Tibial nerve (tissue), 4 donors: Measurements from ENCODE around the gene TINCR. TPM values are rescaled to one million over a fixed set of nuclear protein-coding genes. Genes with fewer than 3 reads are reported as not detected.

Experiments
- DNase-seq, 2 donors: peaks; one replicate each; pipeline ENCODE4 v3.0.0-alpha.2; 2019; ENCODE audit warnings: low spot score in 2 of 2
- H3K27ac ChIP-seq, 4 donors: fragments of 200-600 bp; sonication (generic) in 3 of 4; one replicate each; pipeline ENCODE4 v1.5.1; 2017 to 2019; ENCODE audit warnings: mild to moderate bottlenecking in 1 of 4
- H3K27me3 ChIP-seq, 2 donors: fragments of 200-600 bp; sonication (generic) in 1 of 2; one replicate each; pipeline versions ENCODE4 v1.5.1 to v1.6.0; 2017 to 2019
- H3K36me3 ChIP-seq, 3 donors: fragments of 200-600 bp; sonication (generic); one replicate each; pipeline ENCODE4 v1.5.1; 2018 to 2019
- H3K4me1 ChIP-seq, 4 donors: fragments of 200-600 bp; sonication (generic) in 3 of 4; one replicate each; pipeline ENCODE4 v1.5.1; 2017 to 2019
- H3K4me3 ChIP-seq, 4 donors: fragments of 200-600 bp; sonication (generic) in 3 of 4; one replicate each; pipeline ENCODE4 v1.5.1; 2017 to 2019; ENCODE audit warnings: mild to moderate bottlenecking in 1 of 4, moderate library complexity in 1 of 4
- H3K9me3 ChIP-seq, 4 donors: fragments of 200-600 bp; sonication (generic) in 3 of 4; one replicate each; pipeline ENCODE4 v1.5.1; 2017 to 2019
- EP300 ChIP-seq, 2 donors: sonication (generic); formaldehyde crosslinking; IDR thresholded peaks; one replicate each; pipeline ENCODE4 v1.6.1; 2017; ENCODE audit warnings: antibody characterized with exemption in 2 of 2, mild to moderate bottlenecking in 1 of 2
- POLR2A ChIP-seq, 2 donors: fragments of 450-650 bp; IDR thresholded peaks; one replicate each; pipeline ENCODE4 v1.6.1; 2017; ENCODE audit warnings: antibody characterized with exemption in 2 of 2, mild to moderate bottlenecking in 2 of 2, moderate library complexity in 2 of 2
- WGBS, 2 donors: methylation state at CpG; one replicate each; pipeline ENCODE4 v1.1.5; 2018; 5-methylcytosine and 5-hydroxymethylcytosine counted together
- total RNA-seq, 4 donors: library from RNA; depleted of rRNA; stranded (reverse); fragments of >200 nt; gene quantifications; one replicate each; pipeline ENCODE4 v1.1.0, GENCODE V29; 2016
- TF ChIP-seq, protein P1 (sequence below), 5 experiments: fragments of 200-600 bp in 3 of 5; fragments of 450-650 bp in 2 of 5; sonication (generic) in 3 of 5; IDR thresholded peaks; one replicate each; pipeline ENCODE4 v1.5.1; 2016 to 2019; ENCODE audit warnings: antibody characterized with exemption in 5 of 5, mild to moderate bottlenecking in 3 of 5, moderate library complexity in 2 of 5

Gene TINCR
- total RNA-seq, 4 donors from 2014 or later = 0.30 to 13.9 (median 5.1) TPM

DNA sequence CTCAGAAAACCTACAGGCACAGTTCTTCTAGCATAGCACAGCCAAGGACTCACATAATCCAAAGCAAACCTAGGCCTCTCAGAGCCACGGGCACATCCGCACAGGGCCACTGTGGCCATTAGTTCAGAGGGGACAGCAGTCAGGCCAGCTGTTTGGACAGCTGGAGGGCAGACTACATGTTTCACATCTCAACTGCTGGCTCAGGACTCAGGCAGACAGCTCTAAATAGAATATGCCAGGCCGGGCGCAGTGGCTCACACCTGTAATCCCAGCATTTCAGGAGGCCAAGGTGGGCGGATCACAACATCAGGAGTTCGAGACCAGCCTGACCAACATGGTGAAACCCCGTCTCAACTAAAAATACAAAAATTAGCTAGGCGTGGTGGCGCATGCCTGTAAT is 28.0 kb upstream of the TINCR start:
- no peak for DNase-seq
- H3K4me3 ChIP-seq = no peak overlapping the region
- H3K27me3 ChIP-seq = no peaks in the 10 kb centered on the region
- no peak overlapping the region for H3K27ac ChIP-seq
- TF ChIP-seq POLR2A (IDR thresholded peaks at IDR 0.05) = no peak
- TF ChIP-seq, protein P1, sequence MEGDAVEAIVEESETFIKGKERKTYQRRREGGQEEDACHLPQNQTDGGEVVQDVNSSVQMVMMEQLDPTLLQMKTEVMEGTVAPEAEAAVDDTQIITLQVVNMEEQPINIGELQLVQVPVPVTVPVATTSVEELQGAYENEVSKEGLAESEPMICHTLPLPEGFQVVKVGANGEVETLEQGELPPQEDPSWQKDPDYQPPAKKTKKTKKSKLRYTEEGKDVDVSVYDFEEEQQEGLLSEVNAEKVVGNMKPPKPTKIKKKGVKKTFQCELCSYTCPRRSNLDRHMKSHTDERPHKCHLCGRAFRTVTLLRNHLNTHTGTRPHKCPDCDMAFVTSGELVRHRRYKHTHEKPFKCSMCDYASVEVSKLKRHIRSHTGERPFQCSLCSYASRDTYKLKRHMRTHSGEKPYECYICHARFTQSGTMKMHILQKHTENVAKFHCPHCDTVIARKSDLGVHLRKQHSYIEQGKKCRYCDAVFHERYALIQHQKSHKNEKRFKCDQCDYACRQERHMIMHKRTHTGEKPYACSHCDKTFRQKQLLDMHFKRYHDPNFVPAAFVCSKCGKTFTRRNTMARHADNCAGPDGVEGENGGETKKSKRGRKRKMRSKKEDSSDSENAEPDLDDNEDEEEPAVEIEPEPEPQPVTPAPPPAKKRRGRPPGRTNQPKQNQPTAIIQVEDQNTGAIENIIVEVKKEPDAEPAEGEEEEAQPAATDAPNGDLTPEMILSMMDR (IDR thresholded peaks at IDR 0.05) = no peak
- TF ChIP-seq EP300 (IDR thresholded peaks at IDR 0.05) = no peak
- no peaks in the 10 kb centered on the region for H3K4me1 ChIP-seq
- peaks cover 24 to 99% (median 76%) of the 10 kb centered on the region in 3 donors for H3K36me3 ChIP-seq
- no peaks in the 10 kb centered on the region for H3K9me3 ChIP-seq
- 89 to 96% methylated on average over 8 to 9 of the region's 9 CpGs for WGBS, 2 donors

GRCh38 chr19:5595129-5595528 is 27.4 kb upstream of the TINCR start:
- WGBS, 2 donors = 90% methylated on average over 14 to 18 of the region's 18 CpGs
- Histone ChIP-seq H3K36me3 (peaks cover 24 to 99% (median 82%) of the 10 kb centered on the region in 3 donors), H3K27me3 (no peaks in the 10 kb centered on the region), H3K4me3 (no peak overlapping the region), H3K27ac (no peak overlapping the region), H3K4me1 (no peaks in the 10 kb centered on the region), H3K9me3 (no peaks in the 10 kb centered on the region)
- no peak for DNase-seq
- TF ChIP-seq POLR2A (IDR thresholded peaks at IDR 0.05) (no peak), EP300 (IDR thresholded peaks at IDR 0.05) (no peak)
- TF ChIP-seq, protein P1 (IDR thresholded peaks at IDR 0.05) = no peak

DNA sequence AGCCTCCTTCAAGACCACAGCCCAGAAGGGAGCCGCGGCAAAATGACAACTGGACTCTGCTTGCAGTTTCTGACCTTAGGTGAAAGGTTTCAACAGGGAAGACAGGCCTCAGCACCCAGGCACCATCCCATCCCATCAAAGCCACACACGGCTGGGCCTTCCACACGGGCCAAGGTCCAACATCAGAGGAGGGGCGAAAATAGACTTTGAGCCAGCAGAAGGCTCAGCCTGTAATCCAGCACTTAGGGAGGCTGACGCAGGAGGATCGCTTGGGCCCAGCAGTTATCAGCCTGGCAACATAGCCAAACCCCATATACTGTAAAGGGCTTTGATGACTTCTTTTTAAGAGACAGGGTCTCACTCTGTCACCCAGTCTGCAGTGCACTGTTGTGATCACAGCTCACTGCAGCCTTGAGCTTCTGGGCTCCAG is 26.8 kb upstream of the TINCR start:
- H3K4me3 ChIP-seq = no peak overlapping the region
- 95 to 100% methylated on average over 4 to 7 of the region's 7 CpGs for WGBS, 2 donors
- H3K27me3 ChIP-seq = no peaks in the 10 kb centered on the region
- TF ChIP-seq POLR2A (IDR thresholded peaks at IDR 0.05) = no peak
- TF ChIP-seq, protein P1 (IDR thresholded peaks at IDR 0.05) = no peak
- no peak for TF ChIP-seq EP300 (IDR thresholded peaks at IDR 0.05)
- H3K4me1 ChIP-seq = no peaks in the 10 kb centered on the region
- H3K36me3 ChIP-seq = peaks cover 24 to 99% (median 83%) of the 10 kb centered on the region in 3 donors
- DNase-seq = no peak
- no peaks in the 10 kb centered on the region for H3K9me3 ChIP-seq
- H3K27ac ChIP-seq = no peak overlapping the region

GRCh38 chr19:5593343-5594255 is 25.8 kb upstream of the TINCR start:
- H3K9me3 ChIP-seq = no peaks in the 10 kb centered on the region
- 87 to 89% methylated on average over 67 of the region's 67 CpGs for WGBS, 2 donors
- TF ChIP-seq EP300 (IDR thresholded peaks at IDR 0.05) (no peak), POLR2A (IDR thresholded peaks at IDR 0.05) (no peak)
- TF ChIP-seq, protein P1 (IDR thresholded peaks at IDR 0.05) = no peak
- H3K36me3 ChIP-seq = peaks cover 26 to 99% (median 79%) of the 10 kb centered on the region in 3 donors
- H3K4me1 ChIP-seq = no peaks in the 10 kb centered on the region
- H3K27ac ChIP-seq = no peak overlapping the region
- no peak for DNase-seq
- no peaks in the 10 kb centered on the region for H3K27me3 ChIP-seq
- no peak overlapping the region for H3K4me3 ChIP-seq
